Ammon's horn (tissue), 1 donor: ENCODE measurements around the gene ADORA2B.
"Not testable (repeated sequence)": the region's sequence is repeated elsewhere in the genome, so short reads cannot be mapped to it uniquely, and the experiment has no call there.

Experiments used
- DNase-seq: peaks from one replicate; pipeline ENCODE4 v3.0.0-alpha.2; 2016; ENCODE audit warnings: low spot score

Gene ADORA2B

GRCh38 chr17:15922586-15922985, 22.3 kb upstream of the ADORA2B start:
- no peak for DNase-seq

- DNase-seq: no peak
Measured at GRCh38 chr17:15926039-15926740, 18.7 kb upstream of the ADORA2B start.

DNA sequence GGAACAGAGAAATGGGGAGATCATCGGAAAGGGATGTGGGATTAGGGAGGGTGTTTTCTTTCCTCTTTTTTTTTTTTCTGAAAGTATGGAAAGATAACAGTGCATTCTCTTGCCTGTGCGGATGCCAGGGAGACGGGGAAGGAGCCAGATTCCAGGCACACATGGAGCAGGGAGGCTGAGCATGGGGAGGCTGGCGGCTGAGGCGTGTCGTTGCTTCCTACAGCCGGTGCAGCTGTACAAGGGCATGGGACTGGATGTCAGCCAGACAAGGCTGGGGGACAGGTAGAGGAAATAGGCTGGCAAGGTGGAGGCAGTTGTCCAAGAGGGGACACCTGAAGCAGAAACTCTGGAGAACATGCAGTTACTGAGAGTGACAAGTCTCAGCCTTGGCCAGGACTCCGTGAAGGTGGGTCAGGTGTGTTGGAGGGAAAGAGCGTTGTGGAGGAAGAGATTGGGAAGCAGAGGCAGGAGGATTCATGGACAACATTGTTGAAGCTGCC, 16.6 kb upstream of the ADORA2B start:
- DNase-seq: no peak

DNA sequence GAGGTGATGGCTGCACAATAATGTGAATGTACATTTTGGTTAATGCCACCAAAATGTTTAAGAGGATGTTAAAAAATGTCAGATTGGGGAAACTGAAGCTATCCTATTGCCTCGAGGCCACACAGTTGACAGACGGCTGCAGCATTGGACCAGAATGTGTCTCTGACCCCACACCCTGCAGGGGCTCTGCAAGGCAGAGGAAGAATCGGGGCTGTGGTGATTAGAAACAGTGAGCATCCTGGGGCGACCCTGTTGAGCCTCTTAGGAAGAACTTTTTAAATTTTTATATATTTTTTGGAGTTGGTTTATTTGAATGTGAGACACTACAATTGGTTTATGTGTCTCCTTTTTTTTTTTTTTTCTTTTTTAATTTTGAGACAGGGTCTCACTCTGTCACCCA, 15.0 kb upstream of the ADORA2B start:
- no peak for DNase-seq

- DNase-seq: no peak
Measured at GRCh38 chr17:15930426-15930825, 14.5 kb upstream of the ADORA2B start.

GRCh38 chr17:15931394-15931793, 13.5 kb upstream of the ADORA2B start:
- DNase-seq: no peak

DNA sequence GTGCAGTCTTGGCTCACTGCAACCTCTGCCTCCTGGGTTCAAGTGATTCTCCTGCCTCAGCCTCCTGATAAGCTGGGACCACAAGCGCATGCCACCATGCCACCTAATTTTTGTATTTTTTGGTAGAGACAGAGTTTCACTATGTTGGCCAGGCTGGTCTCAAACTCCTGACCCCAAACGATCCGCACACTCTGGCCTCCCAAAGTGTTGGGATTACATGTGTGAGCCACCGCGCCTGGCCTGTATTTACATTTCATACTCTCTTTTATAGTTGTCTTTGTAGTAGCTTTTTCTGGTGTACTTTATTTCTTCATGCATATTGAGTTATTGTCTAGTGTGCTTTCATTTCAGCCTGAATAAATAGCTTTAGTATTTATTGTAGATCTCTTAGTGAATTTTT, 10.1 kb upstream of the ADORA2B start:
- no peak for DNase-seq

DNA sequence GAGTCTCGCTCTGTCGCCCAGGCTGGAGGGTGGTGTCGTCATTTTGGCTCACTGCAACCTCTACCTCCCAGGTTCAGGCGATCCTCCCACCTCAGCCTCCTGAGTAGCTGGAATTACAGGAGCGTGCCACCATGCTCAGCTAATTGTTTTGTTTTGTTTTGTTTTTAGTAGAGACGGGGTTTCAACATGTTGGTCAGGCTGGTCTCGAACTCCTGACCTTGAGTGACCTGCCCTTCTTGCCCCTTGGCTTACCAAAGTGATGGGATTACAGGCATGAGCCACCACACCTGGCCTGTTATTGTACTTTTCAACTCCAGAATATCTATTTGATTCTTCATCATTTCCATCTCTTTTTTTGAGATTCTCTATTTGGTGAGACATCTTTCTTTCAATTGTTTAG, 9.0 kb upstream of the ADORA2B start:
- no peak for DNase-seq

- not testable (repeated sequence) for DNase-seq
Measured at GRCh38 chr17:15936481-15936880, 8.4 kb upstream of the ADORA2B start.

DNA sequence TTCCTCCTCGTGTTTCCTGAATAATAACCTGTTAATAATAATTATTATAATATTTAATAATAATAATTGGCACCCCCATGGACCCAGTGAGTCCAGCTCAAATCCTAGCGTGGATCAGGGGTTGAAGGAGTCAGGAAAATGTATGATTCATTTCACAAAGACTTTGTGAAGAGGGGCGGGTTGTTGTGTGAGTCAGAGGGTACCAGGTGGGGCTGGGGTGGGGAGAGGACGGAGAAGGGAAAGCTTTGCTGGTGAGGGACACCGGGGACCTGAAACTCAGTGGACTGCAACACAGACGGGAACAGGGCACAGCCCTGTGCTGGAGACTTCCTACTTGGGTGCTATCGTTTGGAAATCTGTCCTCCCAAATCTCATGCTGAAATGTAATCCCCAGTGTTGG, 3.1 kb upstream of the ADORA2B start:
- no peak for DNase-seq

DNA sequence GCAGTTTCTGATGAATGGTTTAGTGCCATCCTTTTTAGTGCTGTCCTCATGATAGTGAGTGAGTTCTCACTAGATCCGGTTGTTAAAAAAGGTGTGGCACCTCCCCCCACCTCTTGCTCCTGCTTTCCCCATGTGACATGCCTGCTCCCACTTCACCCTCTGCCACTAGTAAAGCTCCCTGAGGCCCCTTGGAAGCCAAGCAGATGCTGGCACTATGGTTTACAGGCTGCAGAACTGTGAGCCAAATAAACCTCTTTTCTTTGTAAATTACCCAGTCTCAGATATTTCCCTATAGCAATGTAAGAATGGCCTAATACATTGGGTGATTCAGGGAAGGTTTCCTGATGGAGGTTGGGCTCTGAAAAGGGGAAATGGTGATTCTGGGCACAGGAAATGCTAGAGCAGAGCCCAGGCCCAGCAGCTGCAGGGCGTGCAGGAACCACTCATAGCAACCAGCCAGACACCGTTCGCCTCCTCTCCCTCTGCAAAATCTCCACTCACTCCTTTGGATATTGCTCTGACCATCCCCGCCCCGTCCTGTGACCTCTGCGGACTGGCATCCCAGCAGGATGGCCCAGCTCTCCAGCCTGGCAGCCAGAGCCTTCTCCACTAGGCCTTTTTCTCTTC, 2.6 kb upstream of the ADORA2B start:
- DNase-seq: no peak

- DNase-seq: no peak
Measured at GRCh38 chr17:15943971-15944758, 765 bp upstream of the ADORA2B start.

- no peak for DNase-seq
Measured at GRCh38 chr17:15945527-15946191, 729 bp downstream of the ADORA2B start.

DNA sequence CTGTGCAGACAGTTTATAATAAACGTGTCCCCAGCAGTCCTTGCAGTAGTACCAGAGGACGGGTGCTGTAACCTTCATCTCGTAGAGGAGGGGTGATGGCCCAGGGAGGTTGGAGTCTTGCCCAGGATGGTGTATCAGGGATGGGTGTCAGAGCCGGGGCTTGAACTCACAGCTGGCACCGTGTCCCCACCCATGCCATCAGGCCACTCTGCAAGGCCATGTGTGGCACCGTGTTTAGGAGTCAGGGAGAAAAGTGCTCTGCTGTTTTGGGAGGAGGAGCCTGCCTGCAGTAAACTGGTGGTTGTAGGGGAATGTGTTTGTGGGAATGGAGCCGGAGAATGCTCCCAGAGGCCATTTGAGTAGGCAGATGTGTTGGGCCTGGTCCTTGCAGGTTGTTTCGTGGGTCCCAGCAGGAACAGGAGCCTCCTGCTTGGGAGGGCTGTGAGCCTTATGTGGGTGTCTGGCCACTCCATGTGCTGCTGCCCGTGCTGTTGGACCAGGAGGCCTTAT, 1.7 kb downstream of the ADORA2B start:
- DNase-seq: no peak

DNA sequence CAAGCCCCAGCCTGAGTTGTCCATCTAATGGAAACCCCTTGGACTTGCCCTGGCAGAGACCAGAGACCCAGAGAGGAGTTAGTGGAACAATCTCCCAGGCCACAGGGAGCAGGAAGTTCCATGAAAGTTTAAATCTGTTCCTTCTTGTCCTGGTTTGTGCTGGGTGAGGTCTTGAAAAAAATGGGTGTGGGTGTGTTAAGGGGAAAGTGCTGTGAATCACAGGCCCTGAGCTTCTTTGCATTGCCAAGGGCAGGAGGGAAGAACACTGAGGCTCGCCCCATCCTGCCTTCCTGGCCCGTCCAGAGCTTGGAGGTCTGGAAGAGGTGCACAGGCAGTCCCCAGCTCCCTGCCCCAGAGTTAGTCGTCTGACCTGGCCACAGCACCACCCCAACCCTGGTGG, 2.3 kb downstream of the ADORA2B start:
- DNase-seq: no peak

GRCh38 chr17:15947976-15948752, 3.2 kb downstream of the ADORA2B start:
- no peak for DNase-seq

DNA sequence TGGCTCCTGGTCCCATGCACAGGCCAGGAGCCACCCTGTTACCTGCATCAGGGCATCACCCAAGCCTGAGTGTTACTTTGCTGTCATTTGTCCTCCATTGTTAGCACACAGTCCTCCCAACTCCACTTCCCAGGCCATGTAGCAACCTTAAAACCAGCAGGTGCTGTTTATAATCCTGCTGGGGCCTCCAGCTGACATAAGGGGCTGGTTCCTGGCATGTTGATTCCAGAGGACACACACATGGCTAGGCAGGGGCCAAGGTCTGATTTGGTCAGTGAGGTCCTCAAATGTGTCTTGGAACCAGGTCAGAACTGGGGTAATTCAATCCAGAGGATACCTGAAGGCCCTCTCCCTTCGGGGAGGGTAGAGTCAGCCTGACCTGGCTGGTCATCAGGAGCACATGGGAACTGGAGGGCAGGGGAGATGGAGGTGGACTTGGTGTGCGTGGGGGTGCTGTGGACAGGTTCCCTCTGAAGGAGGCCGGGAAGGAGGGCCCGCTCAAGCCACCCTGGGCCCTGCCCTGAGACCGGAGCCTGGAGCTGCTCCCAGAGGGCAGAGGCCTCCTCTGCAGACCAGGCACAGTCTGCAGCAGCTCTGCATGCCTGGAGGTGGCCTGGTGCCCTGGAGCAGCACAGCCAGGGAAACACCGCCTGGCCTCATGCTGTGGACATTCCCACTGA, 6.6 kb downstream of the ADORA2B start:
- no peak for DNase-seq

DNA sequence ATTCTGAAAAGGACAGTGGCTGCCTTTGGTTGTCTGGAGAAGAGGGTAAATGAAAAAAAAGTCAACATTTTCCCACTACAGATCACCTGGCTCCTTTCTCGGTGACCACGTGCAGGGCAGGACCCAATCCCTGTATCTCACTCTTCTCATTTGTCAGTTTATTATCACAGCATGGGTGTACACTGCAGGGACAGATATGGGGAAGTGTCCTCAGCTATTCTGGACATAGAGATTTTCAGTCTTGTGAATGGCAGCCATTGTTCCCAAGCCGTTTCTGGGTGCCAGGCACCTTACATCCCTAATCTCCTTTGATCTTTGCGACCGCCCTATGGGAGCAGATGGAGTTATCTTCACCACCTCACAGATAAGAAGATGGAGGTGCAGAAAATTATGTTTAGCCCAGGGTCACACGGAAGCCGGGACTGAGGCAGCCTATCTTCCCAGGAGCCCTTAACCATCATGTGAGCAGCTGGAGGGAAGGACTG, 7.2 kb downstream of the ADORA2B start:
- no peak for DNase-seq

- no peak for DNase-seq
Measured at GRCh38 chr17:15952916-15953790, 8.2 kb downstream of the ADORA2B start.

DNA sequence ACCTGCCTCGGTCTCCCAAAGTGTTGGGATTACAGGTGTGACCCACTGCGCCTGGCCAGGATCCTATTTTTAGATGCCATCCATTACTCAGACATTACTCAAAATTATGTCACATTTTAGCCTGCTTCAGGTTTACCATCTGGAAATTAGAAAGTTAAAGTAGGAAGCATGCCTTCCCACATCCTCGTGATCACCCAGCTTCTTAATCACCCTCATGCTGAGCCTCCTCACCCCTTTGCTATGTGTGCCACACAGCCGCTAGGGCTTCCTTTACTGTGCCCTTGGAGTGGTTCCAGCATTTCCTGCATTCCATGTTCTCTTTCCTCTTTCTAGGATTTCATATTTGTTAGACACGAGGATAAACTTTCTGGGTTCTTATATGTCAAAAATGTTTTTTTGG, 9.3 kb downstream of the ADORA2B start:
- no peak for DNase-seq
